ENCODE measurements around the gene PDE4D. TPM values are rescaled to one million over a fixed set of nuclear protein-coding genes. Genes with fewer than 3 reads are reported as not detected.

PDE4D gene
- total RNA-seq, 1 experiment from 2014 or later = 2.4 TPM

- BruUV-seq (replicated peaks) = no TSS peak
Observed at GRCh38 chr5:58980890-58981289, 912.6 kb downstream of the PDE4D start.

DNA sequence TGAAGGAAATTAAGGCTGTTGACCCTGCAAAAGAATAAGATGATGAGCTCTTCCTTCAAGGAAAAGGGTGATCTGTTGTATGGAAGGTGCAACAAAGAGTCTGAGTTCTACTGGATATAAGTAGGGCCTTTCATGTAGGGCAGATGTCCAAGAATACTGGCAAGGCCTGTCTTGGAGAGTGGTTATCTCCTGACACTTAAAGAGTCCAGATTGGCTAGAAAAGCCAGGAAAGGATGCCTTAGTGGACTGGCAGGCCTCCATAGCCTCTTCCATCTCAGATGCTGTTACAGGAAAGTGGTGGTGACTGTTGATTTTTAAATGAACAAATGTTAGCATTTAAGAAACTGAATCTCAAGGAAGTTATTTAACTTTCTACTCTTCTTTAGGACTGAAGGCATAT, 914.4 kb downstream of the PDE4D start:
- CTCF ChIA-PET = no interaction called here

More at GRCh38 chr5:58980890-58981289, 912.6 kb downstream of the PDE4D start:
- in situ Hi-C loops (cut with HindIII; ENCODE audit: low pct_unique_long_range_greater_than_20kb, low sequenced_read_pairs) = no loop called here
- Histone ChIP-seq H3K27ac (ENCODE audit: low read length) (no peak overlapping the region), H3K27me3 (ENCODE audit: control insufficient read depth, insufficient read depth, low read length) (no peaks in the 10 kb centered on the region), H3K4me3 (ENCODE audit: low read depth in 2 of 2, low read length in 2 of 2) (no peak overlapping the region), H3K9me3 (ENCODE audit: control insufficient read depth, insufficient read depth, low read depth, low read length) (no peaks in the 10 kb centered on the region), H3K4me1 (ENCODE audit: control insufficient read depth, insufficient read depth, low read length) (no peaks in the 10 kb centered on the region), H3K36me3 (ENCODE audit: control insufficient read depth, insufficient read depth, low read length) (no peaks in the 10 kb centered on the region)
- ChIA-PET CTCF (no interaction called here), POLR2A (no interaction called here)
- no peak for TF ChIP-seq SIN3A (IDR thresholded peaks at IDR 0.05; ENCODE audit: borderline replicate concordance, insufficient read depth, low read depth, low read length)
- ATAC-seq (no peak), DNase-seq (ENCODE audit: low read depth, low spot score) (no peak)
- intact Hi-C loops (cut with micrococcal nuclease; ENCODE audit: unreplicated experiment) = no loop called here

More for the DNA sequence above, 914.4 kb downstream of the PDE4D start:
- no peak for DNase-seq (ENCODE audit: low read depth, low spot score)
- POLR2A ChIA-PET = no interaction called here
- intact Hi-C loops (cut with micrococcal nuclease; ENCODE audit: unreplicated experiment) (no loop called here), in situ Hi-C loops (cut with HindIII; ENCODE audit: low pct_unique_long_range_greater_than_20kb, low sequenced_read_pairs) (no loop called here)
- no peaks in the 10 kb centered on the region for H3K4me1 ChIP-seq (ENCODE audit: control insufficient read depth, insufficient read depth, low read length)
- no peak overlapping the region for H3K4me3 ChIP-seq (ENCODE audit: low read depth in 2 of 2, low read length in 2 of 2)
- H3K36me3 ChIP-seq (ENCODE audit: control insufficient read depth, insufficient read depth, low read length) = no peaks in the 10 kb centered on the region
- no peak overlapping the region for H3K27ac ChIP-seq (ENCODE audit: low read length)
- no peak for TF ChIP-seq TCF7L2 (IDR thresholded peaks at IDR 0.05; ENCODE audit: low read depth, low read length)
- TF ChIP-seq SIN3A (IDR thresholded peaks at IDR 0.05; ENCODE audit: borderline replicate concordance, insufficient read depth, low read depth, low read length) = no peak
- TF ChIP-seq POLR2AphosphoS5 (IDR thresholded peaks at IDR 0.05; ENCODE audit: low read depth, low read length) = no peak
- no peak for TF ChIP-seq CTCF (IDR thresholded peaks at IDR 0.05)
- no peak for TF ChIP-seq REST (IDR thresholded peaks at IDR 0.05; ENCODE audit: insufficient read depth in 1 of 2, low read depth in 2 of 2, low read length in 1 of 2)
- no peak for ATAC-seq
- no peaks in the 10 kb centered on the region for H3K27me3 ChIP-seq (ENCODE audit: control insufficient read depth, insufficient read depth, low read length)
- no TSS peak for BruUV-seq (replicated peaks)
- no peaks in the 10 kb centered on the region for H3K9me3 ChIP-seq (ENCODE audit: control insufficient read depth, insufficient read depth, low read depth, low read length)
